Measurements from ENCODE around the gene ECT2L.

DNA sequence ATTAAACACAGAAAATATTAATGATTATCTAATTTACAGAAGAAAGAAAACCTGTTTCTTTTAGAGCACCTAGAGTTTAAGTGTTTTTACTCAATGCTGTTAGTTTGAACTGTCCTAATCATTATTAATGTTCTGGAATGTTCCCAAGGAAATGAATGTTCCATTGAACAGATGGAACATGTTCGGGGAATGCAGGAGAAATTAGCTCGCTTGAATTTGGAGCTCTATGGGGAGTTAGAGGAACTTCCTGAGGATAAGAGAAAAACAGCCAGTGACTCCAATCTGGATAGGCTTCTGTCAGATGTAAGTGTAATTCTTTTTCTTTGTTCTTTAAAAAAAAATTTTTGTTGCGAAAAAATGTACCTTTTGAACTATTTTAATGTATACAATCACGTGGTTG is 10.8 kb upstream of the ECT2L start:
- no peak for TF ChIP-seq EZH2 (IDR thresholded peaks at IDR 0.05; ENCODE audit: insufficient read depth, low read length)
- TF ChIP-seq, protein P1, sequence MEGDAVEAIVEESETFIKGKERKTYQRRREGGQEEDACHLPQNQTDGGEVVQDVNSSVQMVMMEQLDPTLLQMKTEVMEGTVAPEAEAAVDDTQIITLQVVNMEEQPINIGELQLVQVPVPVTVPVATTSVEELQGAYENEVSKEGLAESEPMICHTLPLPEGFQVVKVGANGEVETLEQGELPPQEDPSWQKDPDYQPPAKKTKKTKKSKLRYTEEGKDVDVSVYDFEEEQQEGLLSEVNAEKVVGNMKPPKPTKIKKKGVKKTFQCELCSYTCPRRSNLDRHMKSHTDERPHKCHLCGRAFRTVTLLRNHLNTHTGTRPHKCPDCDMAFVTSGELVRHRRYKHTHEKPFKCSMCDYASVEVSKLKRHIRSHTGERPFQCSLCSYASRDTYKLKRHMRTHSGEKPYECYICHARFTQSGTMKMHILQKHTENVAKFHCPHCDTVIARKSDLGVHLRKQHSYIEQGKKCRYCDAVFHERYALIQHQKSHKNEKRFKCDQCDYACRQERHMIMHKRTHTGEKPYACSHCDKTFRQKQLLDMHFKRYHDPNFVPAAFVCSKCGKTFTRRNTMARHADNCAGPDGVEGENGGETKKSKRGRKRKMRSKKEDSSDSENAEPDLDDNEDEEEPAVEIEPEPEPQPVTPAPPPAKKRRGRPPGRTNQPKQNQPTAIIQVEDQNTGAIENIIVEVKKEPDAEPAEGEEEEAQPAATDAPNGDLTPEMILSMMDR (IDR thresholded peaks at IDR 0.05; ENCODE audit: insufficient read depth, low read depth, low read length), result no peak
